OCI-LY3 (cell line): Measurements from ENCODE around the gene PDE7B.

Experiments used
- EZH2phosphoT487 ChIP-seq: fragments of 200-600 bp; shearing (Covaris generic); IDR thresholded peaks from 2 replicates; pipeline ENCODE4 v1.6.1; 2018; ENCODE audit warnings: antibody characterized with exemption, mixed run types, low read depth
- TF ChIP-seq, protein P1 (sequence below): fragments of 200-600, 300-600 bp; sonication (generic); IDR thresholded peaks from 2 replicates; pipeline ENCODE4 v1.5.1; 2014; ENCODE audit warnings: antibody characterized with exemption, low read length, low read depth

DNA sequence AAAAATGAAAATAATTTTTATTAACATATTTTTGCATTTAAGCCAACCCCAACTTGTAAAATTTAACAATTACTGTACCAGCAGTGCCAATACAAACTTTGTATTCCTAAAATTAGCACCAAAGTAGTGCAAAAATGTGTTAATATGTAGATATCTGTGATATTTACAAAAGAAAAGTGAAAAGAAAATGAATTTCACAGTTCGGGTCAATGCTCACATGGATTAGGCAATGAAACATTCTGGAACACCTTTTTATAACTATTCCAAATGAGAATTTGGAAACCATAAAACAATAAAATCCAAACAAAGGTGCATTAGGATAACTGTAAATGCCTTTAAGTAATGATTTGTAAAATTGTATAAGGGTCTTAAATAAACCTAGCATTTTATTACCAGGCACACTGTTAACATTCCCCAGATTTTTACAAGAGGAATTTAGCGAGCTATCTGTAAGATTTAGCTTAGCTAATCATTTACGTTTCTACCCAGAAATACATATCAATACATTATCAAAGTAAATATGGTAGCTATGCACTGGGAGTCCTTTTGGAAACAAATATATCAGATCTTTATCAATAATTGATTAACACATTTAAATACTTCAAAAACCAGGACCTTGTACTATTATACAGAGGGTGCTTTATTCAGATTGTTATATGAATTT lies 286.4 kb downstream of the PDE7B start:
- TF ChIP-seq, protein P1, sequence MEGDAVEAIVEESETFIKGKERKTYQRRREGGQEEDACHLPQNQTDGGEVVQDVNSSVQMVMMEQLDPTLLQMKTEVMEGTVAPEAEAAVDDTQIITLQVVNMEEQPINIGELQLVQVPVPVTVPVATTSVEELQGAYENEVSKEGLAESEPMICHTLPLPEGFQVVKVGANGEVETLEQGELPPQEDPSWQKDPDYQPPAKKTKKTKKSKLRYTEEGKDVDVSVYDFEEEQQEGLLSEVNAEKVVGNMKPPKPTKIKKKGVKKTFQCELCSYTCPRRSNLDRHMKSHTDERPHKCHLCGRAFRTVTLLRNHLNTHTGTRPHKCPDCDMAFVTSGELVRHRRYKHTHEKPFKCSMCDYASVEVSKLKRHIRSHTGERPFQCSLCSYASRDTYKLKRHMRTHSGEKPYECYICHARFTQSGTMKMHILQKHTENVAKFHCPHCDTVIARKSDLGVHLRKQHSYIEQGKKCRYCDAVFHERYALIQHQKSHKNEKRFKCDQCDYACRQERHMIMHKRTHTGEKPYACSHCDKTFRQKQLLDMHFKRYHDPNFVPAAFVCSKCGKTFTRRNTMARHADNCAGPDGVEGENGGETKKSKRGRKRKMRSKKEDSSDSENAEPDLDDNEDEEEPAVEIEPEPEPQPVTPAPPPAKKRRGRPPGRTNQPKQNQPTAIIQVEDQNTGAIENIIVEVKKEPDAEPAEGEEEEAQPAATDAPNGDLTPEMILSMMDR, result no peak
- TF ChIP-seq EZH2phosphoT487, result no peak
